Coronary artery (tissue), 2 donors: Measurements from ENCODE around the gene UBAP1.

Source experiments
- DNase-seq: peaks from one replicate; pipeline ENCODE4 v3.0.0-alpha.2; 2017; ENCODE audit warnings: low spot score
- H3K27ac ChIP-seq, 2 donors: fragments of 200-600 bp; sonication (generic); one replicate each; pipeline ENCODE4 v1.5.1; 2016 to 2019
- H3K4me3 ChIP-seq: fragments of 200-600 bp; sonication (generic); 2 replicates; pipeline ENCODE4 v1.5.1; 2016; ENCODE audit warnings: mild to moderate bottlenecking, moderate library complexity
- CTCF ChIP-seq: fragments of 200-600 bp; sonication (generic); IDR thresholded peaks from one replicate; pipeline ENCODE4 v1.5.1; 2019; ENCODE audit warnings: antibody characterized with exemption

UBAP1 gene

GRCh38 chr9:34254141-34254913, 75.5 kb downstream of the UBAP1 start:
- Histone ChIP-seq H3K4me3 (peak overlapping the region; percentile 11), H3K27ac (peak overlapping the region; percentile 53 to 80)
- no peak for TF ChIP-seq CTCF
- DNase-seq, result no peak

GRCh38 chr9:34254966-34255825, 76.4 kb downstream of the UBAP1 start:
- peak overlapping the region; percentile 11 for H3K4me3 ChIP-seq
- TF ChIP-seq CTCF, result no peak
- H3K27ac ChIP-seq, result peak overlapping the region; percentile 53 to 80
- no peak for DNase-seq

GRCh38 chr9:34256104-34256503, 77.3 kb downstream of the UBAP1 start:
- Histone ChIP-seq H3K27ac (peak overlapping the region in 1 of 2 donors; percentile 80), H3K4me3 (no peak overlapping the region)
- DNase-seq, result no peak
- TF ChIP-seq CTCF, result no peak

- no peak for TF ChIP-seq CTCF
- Histone ChIP-seq H3K27ac (no peak overlapping the region), H3K4me3 (no peak overlapping the region)
- DNase-seq, result no peak
Measured at GRCh38 chr9:34256987-34257585, 78.2 kb downstream of the UBAP1 start.

- Histone ChIP-seq H3K4me3 (no peak overlapping the region), H3K27ac (no peak overlapping the region)
- TF ChIP-seq CTCF, result no peak
- no peak for DNase-seq
Measured at GRCh38 chr9:34259315-34259714, 80.5 kb downstream of the UBAP1 start.

GRCh38 chr9:34262971-34263370, 84.1 kb downstream of the UBAP1 start:
- TF ChIP-seq CTCF, result no peak
- no peak for DNase-seq

More at GRCh38 chr9:34262971-34263370, 84.1 kb downstream of the UBAP1 start:
- Histone ChIP-seq H3K27ac (no peak overlapping the region), H3K4me3 (no peak overlapping the region)
